Activated CD4-positive, CD25-positive, alpha-beta regulatory T cell treated with anti-CD3 and anti-CD28 coated beads, Interleukin-2, amount 50 U/mL, for 72 hours (primary cell): ENCODE results near the gene RAD51B.
"Not testable (repeated sequence)": the region's sequence is repeated elsewhere in the genome, so short reads cannot be mapped to it uniquely, and the experiment has no call there.

Source experiments
- DNase-seq: peaks from one replicate; pipeline ENCODE4 v3.0.0; 2021

Gene RAD51B

GRCh38 chr14:68033336-68033932, 213.9 kb downstream of the RAD51B start:
- DNase-seq = no peak

- DNase-seq = no peak
Measured at GRCh38 chr14:68034896-68035295, 215.3 kb downstream of the RAD51B start.

DNA sequence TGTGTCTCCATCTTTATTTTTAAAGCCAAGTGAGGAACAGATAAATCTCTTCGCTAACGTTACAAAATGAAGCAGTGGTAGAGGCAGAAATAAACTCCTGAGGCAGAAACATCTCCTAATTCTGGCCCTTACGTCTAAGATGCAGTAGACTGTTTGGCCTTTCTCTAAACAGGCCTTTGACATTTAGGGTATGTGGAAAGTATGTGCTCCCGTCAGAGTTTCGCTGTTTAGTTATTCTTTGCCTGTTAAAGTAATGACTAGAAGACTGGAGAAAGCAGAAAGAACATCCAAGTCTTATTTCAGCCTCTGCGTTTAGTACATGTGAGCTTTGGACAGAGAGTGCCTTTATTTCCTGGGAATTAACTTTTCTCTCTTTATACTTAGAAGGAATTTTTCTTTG, 216.6 kb downstream of the RAD51B start:
- no peak for DNase-seq

DNA sequence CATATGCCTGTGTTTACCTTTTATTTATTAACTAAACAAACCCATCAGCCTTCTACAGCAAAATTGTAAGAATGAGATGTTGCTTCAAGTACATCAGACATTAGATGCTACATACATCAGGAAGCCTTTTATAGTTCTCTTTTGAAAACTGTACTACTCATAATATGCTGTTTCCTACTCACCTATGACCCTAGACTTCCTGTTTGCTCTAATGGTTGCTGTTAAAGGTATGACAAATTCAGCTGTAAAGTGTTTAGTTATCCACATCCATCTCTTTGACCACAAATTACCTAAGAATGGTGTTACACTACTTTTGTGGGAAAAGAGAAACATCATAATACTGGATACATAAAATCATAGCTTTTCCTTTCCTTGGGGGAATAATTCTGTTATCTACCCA, 220.0 kb downstream of the RAD51B start:
- DNase-seq = no peak

GRCh38 chr14:68040633-68041369, 221.2 kb downstream of the RAD51B start:
- no peak for DNase-seq

GRCh38 chr14:68041876-68042354, 222.3 kb downstream of the RAD51B start:
- no peak for DNase-seq

- DNase-seq = no peak
Measured at GRCh38 chr14:68042586-68043210, 223.1 kb downstream of the RAD51B start.

DNA sequence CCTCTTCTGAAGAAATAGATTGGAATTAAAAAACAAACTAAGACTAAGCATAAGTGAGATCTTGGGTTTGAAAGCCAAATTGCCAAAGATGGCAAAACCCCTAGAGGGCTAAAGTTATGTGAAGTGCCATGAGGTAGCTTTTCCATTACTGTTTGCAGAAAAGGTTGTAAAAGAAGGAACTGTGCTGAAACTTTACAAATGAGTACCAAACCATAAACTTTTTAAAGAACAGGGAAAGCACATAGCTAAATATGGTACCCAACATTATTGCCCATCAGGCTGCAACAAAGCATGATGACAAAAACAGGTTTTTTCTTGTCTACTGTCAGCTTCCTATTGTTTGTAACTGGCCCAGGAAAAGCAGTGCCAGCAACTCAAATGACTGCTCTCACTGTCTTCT, 224.2 kb downstream of the RAD51B start:
- DNase-seq = no peak

DNA sequence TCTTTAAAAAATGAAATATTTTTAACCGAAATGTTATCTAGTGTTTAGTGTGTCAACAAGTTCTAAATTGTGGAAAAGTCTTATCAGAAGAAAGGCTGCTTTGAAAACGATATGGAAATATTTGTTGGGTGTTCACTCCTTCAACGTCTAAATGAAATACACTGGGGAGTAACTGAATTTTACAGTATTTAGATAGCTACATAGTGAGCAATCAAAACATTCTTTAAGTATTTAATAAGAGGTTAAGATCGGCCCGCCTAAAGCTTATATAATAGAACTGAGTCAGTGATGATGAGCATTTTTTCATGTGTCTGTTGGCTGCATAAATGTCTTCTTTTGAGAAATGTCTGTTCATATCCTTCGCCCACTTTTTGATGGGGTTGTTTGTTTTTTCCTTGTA, 228.3 kb downstream of the RAD51B start:
- no peak for DNase-seq

- DNase-seq = not testable (repeated sequence)
Measured at GRCh38 chr14:68048815-68049214, 229.2 kb downstream of the RAD51B start.

GRCh38 chr14:68050177-68050576, 230.6 kb downstream of the RAD51B start:
- no peak for DNase-seq

GRCh38 chr14:68051146-68051545, 231.6 kb downstream of the RAD51B start:
- DNase-seq = no peak

- no peak for DNase-seq
Measured at GRCh38 chr14:68060198-68060597, 240.6 kb downstream of the RAD51B start.

DNA sequence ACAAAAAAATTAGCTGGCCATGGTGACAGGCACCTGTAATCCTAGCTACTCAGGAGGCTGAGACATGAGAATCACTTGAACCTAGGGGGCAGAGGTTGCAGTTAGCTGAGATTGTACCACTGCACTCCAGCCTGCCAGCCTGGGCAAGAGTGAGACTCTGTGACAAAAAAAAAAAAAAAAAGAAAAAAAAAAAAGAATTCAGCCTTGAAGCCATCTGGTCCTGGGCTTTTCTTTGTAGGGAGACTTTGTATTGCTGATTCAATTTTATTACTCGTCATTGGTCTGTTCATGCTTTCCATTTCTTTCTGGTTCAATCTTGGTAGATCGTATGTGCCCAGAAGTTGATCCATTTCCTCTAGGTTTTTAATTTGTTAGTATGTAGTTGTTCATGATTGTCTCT, 243.1 kb downstream of the RAD51B start:
- DNase-seq = no peak

- DNase-seq = no peak
Measured at GRCh38 chr14:68065322-68065721, 245.7 kb downstream of the RAD51B start.

DNA sequence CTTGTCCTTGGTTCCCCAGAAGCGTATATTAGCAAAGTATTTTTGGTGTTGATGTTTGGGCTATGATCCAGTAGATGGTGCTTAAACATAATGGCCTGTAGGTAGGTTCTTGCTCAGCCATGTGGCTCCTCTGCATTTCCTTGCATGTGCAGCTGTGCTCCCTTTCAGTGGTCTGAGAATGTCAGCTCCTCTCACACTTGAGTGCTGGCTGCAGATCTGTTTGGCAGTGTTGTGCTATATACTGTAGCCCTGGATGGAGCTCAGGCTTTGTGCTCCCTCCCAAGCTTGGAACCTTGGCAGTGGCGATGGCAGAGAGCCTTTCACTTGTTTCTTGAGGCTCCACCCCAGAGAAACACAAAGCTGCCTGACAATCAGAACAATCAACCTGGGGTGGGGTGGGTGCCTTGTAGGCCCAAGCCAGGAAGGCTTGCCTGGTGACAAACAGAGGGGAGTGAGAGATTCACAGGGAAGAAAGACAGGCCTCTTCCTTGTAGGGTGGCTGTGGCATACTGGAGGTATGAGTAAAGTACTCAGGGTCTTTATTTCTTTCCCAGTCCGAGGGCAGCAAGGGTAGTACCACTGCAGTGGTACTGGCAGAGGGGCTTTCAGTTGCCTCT, 255.3 kb downstream of the RAD51B start:
- DNase-seq = no peak

DNA sequence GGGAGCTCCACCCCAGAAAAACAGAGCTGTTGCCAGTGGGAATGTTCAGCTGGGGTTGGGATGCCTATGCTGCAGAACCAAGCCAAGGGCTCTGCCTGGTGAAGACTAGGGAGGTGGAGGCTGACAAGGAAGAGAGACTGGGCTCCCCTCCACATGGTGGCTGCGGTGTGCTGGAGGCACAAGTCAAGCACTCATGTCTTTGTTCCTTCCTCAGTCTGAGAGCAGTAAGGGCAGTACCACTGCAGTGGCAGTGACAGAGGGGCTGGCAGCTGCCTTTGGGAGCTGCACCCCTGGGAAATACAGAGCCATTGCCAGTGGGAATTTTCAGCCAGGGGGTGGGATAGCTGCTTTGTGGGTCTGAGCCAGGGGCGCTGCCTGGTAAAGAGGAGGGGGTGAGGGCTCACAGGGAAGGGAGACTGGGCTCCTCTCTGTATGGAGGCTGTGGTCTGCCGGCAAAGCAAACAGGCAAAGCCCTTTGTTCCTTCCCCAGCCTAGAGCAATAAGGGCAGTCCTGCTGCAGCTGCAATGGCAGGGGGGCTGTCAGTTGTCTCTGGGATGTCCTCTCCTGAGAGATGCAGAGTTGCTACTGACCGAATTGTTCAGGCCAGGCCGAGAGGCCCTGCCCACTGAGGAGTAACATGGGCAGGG, 255.9 kb downstream of the RAD51B start:
- no peak for DNase-seq

- DNase-seq = no peak
Measured at GRCh38 chr14:68076451-68076850, 256.9 kb downstream of the RAD51B start.

- no peak for DNase-seq
Measured at GRCh38 chr14:68079941-68080697, 260.5 kb downstream of the RAD51B start.

- no peak for DNase-seq
Measured at GRCh38 chr14:68081489-68081888, 261.9 kb downstream of the RAD51B start.

GRCh38 chr14:68082698-68083291, 263.2 kb downstream of the RAD51B start:
- no peak for DNase-seq

DNA sequence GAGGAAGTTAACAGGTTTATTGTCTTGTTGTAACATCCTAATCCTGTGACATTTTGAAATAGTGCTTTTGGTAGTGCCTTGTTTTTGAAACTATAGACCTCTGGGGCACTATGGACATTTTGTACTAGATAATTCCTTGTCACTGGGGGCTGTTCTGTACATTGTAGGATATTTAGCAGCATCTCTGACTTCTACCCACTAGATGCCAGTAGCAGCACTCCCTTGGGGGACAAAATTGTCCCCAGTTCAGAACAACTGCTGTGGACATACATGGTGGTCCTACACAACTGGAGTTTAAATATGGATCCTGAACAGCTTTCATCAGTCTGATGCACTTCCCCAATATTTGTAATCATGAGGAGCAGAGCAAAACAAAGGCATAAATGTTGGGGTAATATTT, 264.7 kb downstream of the RAD51B start:
- no peak for DNase-seq
